Measurements from ENCODE around the gene JADE3.

JADE3 gene

GRCh38 chrX:47026198-47026597 is 114.0 kb downstream of the JADE3 start:
- no peak overlapping the region for H3K4me3 ChIP-seq (ENCODE audit: low read depth, low read length)
- TF ChIP-seq, protein P1, sequence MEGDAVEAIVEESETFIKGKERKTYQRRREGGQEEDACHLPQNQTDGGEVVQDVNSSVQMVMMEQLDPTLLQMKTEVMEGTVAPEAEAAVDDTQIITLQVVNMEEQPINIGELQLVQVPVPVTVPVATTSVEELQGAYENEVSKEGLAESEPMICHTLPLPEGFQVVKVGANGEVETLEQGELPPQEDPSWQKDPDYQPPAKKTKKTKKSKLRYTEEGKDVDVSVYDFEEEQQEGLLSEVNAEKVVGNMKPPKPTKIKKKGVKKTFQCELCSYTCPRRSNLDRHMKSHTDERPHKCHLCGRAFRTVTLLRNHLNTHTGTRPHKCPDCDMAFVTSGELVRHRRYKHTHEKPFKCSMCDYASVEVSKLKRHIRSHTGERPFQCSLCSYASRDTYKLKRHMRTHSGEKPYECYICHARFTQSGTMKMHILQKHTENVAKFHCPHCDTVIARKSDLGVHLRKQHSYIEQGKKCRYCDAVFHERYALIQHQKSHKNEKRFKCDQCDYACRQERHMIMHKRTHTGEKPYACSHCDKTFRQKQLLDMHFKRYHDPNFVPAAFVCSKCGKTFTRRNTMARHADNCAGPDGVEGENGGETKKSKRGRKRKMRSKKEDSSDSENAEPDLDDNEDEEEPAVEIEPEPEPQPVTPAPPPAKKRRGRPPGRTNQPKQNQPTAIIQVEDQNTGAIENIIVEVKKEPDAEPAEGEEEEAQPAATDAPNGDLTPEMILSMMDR (IDR thresholded peaks at IDR 0.05; ENCODE audit: low read depth, low read length) = no peak

DNA sequence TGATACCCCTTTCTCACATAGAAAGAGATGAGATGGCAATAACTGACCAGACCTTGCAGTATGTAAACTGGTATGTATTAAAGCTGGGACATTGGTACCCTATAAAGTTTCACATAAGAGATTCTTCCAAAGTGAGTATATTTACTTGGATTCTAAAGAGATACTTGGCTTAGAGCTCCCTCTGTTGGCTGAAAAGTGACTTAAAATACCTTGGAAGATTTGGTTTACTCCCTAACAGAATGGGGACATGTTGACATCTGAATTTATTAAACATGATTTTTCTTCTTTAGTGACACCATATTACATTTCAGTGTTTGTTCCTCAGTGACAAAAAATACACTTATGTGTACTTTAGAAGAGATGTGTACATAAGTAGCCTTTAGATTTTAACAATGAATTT is 118.1 kb downstream of the JADE3 start:
- no peak overlapping the region for H3K4me3 ChIP-seq (ENCODE audit: low read depth, low read length)
- TF ChIP-seq, protein P1 (IDR thresholded peaks at IDR 0.05; ENCODE audit: low read depth, low read length) = 0 out of 2 replicates have a peak, but pooled peaks have one; percentile 18

- TF ChIP-seq, protein P1 (IDR thresholded peaks at IDR 0.05; ENCODE audit: low read depth, low read length) = no peak
Observed at GRCh38 chrX:47047989-47048388, 135.8 kb downstream of the JADE3 start.

GRCh38 chrX:47059142-47059874 is 147.1 kb downstream of the JADE3 start:
- TF ChIP-seq, protein P1 (IDR thresholded peaks at IDR 0.05; ENCODE audit: low read depth, low read length) = no peak
- H3K4me3 ChIP-seq (ENCODE audit: low read depth, low read length) = no peak overlapping the region

More at GRCh38 chrX:47047989-47048388, 135.8 kb downstream of the JADE3 start:
- H3K4me3 ChIP-seq (ENCODE audit: low read depth, low read length) = no peak overlapping the region

- TF ChIP-seq, protein P1 (IDR thresholded peaks at IDR 0.05; ENCODE audit: low read depth, low read length) = no peak
Observed at GRCh38 chrX:47060708-47061107, 148.5 kb downstream of the JADE3 start.

GRCh38 chrX:47061238-47061919 is 149.2 kb downstream of the JADE3 start:
- no peak overlapping the region for H3K4me3 ChIP-seq (ENCODE audit: low read depth, low read length)
- TF ChIP-seq, protein P1 (IDR thresholded peaks at IDR 0.05; ENCODE audit: low read depth, low read length) = no peak

More at GRCh38 chrX:47060708-47061107, 148.5 kb downstream of the JADE3 start:
- H3K4me3 ChIP-seq (ENCODE audit: low read depth, low read length) = no peak overlapping the region

- TF ChIP-seq, protein P1 (IDR thresholded peaks at IDR 0.05; ENCODE audit: low read depth, low read length) = no peak
- no peak overlapping the region for H3K4me3 ChIP-seq (ENCODE audit: low read depth, low read length)
Observed at GRCh38 chrX:47063179-47063578, 151.0 kb downstream of the JADE3 start.
